Fibroblast of the aortic adventitia (primary cell): Measurements from ENCODE around the gene VRTN. TPM values are rescaled to one million over a fixed set of nuclear protein-coding genes. Genes with fewer than 3 reads are reported as not detected.
A peak's percentile ranks its signal among the peaks of the same experiment; 100 is the strongest.

Experiments
- DNase-seq: peaks from one replicate; pipeline ENCODE4 v3.0.0-alpha.2; 2010; ENCODE audit warnings: low read depth
- H3K4me3 ChIP-seq: 2 replicates; pipeline ENCODE4 v1.5.1; 2011; ENCODE audit warnings: low read depth, mild to moderate bottlenecking, control low read depth, low read length, moderate library complexity
- CTCF ChIP-seq: IDR thresholded peaks from 2 replicates; pipeline ENCODE4 v1.5.1; 2011; ENCODE audit warnings: mild to moderate bottlenecking, low read length, control low read depth, inconsistent platforms; ENCODE audit not compliant: insufficient read depth
- total RNA-seq: library from RNA; depleted of rRNA; stranded (reverse); fragments of >200 nt; gene quantifications from 2 replicates; pipeline ENCODE4 v1.2.3, GENCODE V29; 2012; ENCODE audit warnings: low replicate concordance

VRTN gene
- total RNA-seq, 1 donor, result not detected

- TF ChIP-seq CTCF, result no peak
- DNase-seq, result no peak
- H3K4me3 ChIP-seq, result no peak overlapping the region
These were observed 46.3 kb downstream of the VRTN start for GRCh38 chr14:74394549-74394948.

- DNase-seq, result no peak
- TF ChIP-seq CTCF, result no peak
These were observed 46.8 kb downstream of the VRTN start for GRCh38 chr14:74395094-74395493.

GRCh38 chr14:74400031-74400685 lies 51.9 kb downstream of the VRTN start:
- DNase-seq, result peak; percentile 15
- TF ChIP-seq CTCF, result peak; percentile 43
- no peak overlapping the region for H3K4me3 ChIP-seq

More at GRCh38 chr14:74395094-74395493, 46.8 kb downstream of the VRTN start:
- no peak overlapping the region for H3K4me3 ChIP-seq

DNA sequence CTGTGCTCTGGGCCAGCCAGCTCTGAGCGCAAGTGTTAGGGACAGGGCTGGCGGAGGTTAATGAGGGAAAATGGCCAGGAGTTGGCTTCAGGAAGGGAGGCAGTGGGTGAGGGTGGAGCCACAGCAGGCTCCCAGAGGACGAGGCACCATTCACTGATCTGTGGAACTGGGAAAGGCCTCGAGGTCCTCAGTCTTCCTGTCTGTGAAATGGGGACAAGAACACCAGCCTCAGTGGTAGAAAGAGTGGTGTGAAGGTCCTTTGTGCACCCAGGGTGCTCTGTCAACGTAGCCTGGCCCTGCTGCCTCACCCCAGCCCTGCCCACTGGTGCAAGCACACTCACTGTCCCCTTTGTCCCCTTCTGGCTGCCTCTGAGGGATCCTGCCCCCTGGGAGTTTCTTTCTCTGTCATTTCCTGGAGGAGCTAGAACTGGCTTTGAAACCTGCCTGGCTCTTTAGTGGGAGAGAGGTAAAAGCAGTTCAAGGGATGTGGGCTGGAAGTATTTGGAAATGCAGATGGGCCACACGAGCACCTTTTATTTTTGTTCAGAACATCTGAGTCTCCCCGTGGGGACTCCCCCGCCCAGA lies 52.7 kb downstream of the VRTN start:
- DNase-seq, result no peak
- TF ChIP-seq CTCF, result no peak
- no peak overlapping the region for H3K4me3 ChIP-seq

GRCh38 chr14:74401504-74402241 lies 53.4 kb downstream of the VRTN start:
- no peak for DNase-seq

More at GRCh38 chr14:74401504-74402241, 53.4 kb downstream of the VRTN start:
- no peak for TF ChIP-seq CTCF
- H3K4me3 ChIP-seq, result no peak overlapping the region
